HFFc6 (cell line): ENCODE measurements around the gene ATP1A3. TPM values are rescaled to one million over a fixed set of nuclear protein-coding genes. Genes with fewer than 3 reads are reported as not detected.

Source experiments
- DNase-seq: peaks from one replicate; pipeline ENCODE4 v3.0.0-alpha.2; 2018
- H3K27ac Mint-ChIP-seq: 2 replicates; pipeline ENCODE4 v1.8.0; 2020; ENCODE audit warnings: mild to moderate bottlenecking, mixed read lengths
- H3K27me3 Mint-ChIP-seq: 2 replicates; pipeline ENCODE4 v1.8.0; 2021; ENCODE audit warnings: mild to moderate bottlenecking, moderate library complexity, mixed read lengths; ENCODE audit not compliant: insufficient read depth
- H3K36me3 Mint-ChIP-seq: 2 replicates; pipeline ENCODE4 v1.8.0; 2021; ENCODE audit warnings: low read depth, mixed read lengths
- H3K4me1 Mint-ChIP-seq: 2 replicates; pipeline ENCODE4 v1.8.0; 2020; ENCODE audit warnings: low read depth, mixed read lengths
- H3K4me3 Mint-ChIP-seq: 2 replicates; pipeline ENCODE4 v1.8.0; 2020; ENCODE audit warnings: mild to moderate bottlenecking, moderate library complexity, mixed read lengths
- H3K9me3 Mint-ChIP-seq: 2 replicates; pipeline ENCODE4 v1.8.0; 2020; ENCODE audit warnings: mild to moderate bottlenecking, mixed read lengths
- CTCF ChIP-seq: fragments of 200-600 bp; sonication (generic); IDR thresholded peaks from 2 replicates; pipeline ENCODE4 v1.5.0; 2021; ENCODE audit warnings: antibody characterized with exemption, mild to moderate bottlenecking
- total RNA-seq, 6 experiments: library from RNA; stranded (reverse); fragmentation: NEBNext Ultra II Directional; extraction: Animal tissue kit (Norgen Biotek cat#: 25700); gene quantifications; 2 replicates in 1 of 6; 3 replicates in 5 of 6; pipeline ENCODE4 v1.2.3, GENCODE V29; 2021

Gene ATP1A3
- total RNA-seq, 6 experiments from 2014 or later = 0.10 to 0.66 (median 0.33) TPM; not detected in 2

GRCh38 chr19:41971363-41971762, 22.7 kb downstream of the ATP1A3 start:
- no peak for DNase-seq
- TF ChIP-seq CTCF = no peak
- no peak overlapping the region for H3K4me3 Mint-ChIP-seq
- peaks cover 31% of the 10 kb centered on the region for H3K27me3 Mint-ChIP-seq
- H3K9me3 Mint-ChIP-seq = no peaks in the 10 kb centered on the region
- no peak overlapping the region for H3K27ac Mint-ChIP-seq
- no peaks in the 10 kb centered on the region for H3K36me3 Mint-ChIP-seq
- H3K4me1 Mint-ChIP-seq = no peaks in the 10 kb centered on the region

GRCh38 chr19:41969772-41970458, 24.1 kb downstream of the ATP1A3 start:
- no peaks in the 10 kb centered on the region for H3K36me3 Mint-ChIP-seq
- no peak overlapping the region for H3K4me3 Mint-ChIP-seq
- H3K27ac Mint-ChIP-seq = no peak overlapping the region
- no peak for TF ChIP-seq CTCF
- peaks cover 38% of the 10 kb centered on the region for H3K27me3 Mint-ChIP-seq
- H3K9me3 Mint-ChIP-seq = no peaks in the 10 kb centered on the region
- DNase-seq = no peak
- H3K4me1 Mint-ChIP-seq = no peaks in the 10 kb centered on the region

GRCh38 chr19:41968751-41969595, 25.1 kb downstream of the ATP1A3 start:
- no peak for DNase-seq
- no peak for TF ChIP-seq CTCF
- no peaks in the 10 kb centered on the region for H3K9me3 Mint-ChIP-seq
- H3K36me3 Mint-ChIP-seq = no peaks in the 10 kb centered on the region
- no peak overlapping the region for H3K27ac Mint-ChIP-seq
- no peaks in the 10 kb centered on the region for H3K4me1 Mint-ChIP-seq
- peaks cover 41% of the 10 kb centered on the region for H3K27me3 Mint-ChIP-seq
- H3K4me3 Mint-ChIP-seq = no peak overlapping the region

- no peak for TF ChIP-seq CTCF
- Mint-ChIP-seq H3K4me3 (no peak overlapping the region), H3K36me3 (no peaks in the 10 kb centered on the region), H3K9me3 (no peaks in the 10 kb centered on the region), H3K4me1 (no peaks in the 10 kb centered on the region), H3K27ac (no peak overlapping the region), H3K27me3 (peaks cover 37% of the 10 kb centered on the region)
- no peak for DNase-seq
Measured at GRCh38 chr19:41967054-41967783, 26.8 kb downstream of the ATP1A3 start.

- no peaks in the 10 kb centered on the region for H3K36me3 Mint-ChIP-seq
- no peaks in the 10 kb centered on the region for H3K4me1 Mint-ChIP-seq
- H3K4me3 Mint-ChIP-seq = no peak overlapping the region
- no peak for DNase-seq
- H3K9me3 Mint-ChIP-seq = no peaks in the 10 kb centered on the region
- no peak for TF ChIP-seq CTCF
- H3K27me3 Mint-ChIP-seq = peaks cover 35% of the 10 kb centered on the region
- no peak overlapping the region for H3K27ac Mint-ChIP-seq
Measured at GRCh38 chr19:41965106-41965505, 28.9 kb downstream of the ATP1A3 start.
